ENCODE data around the gene DOCK4.

The DOCK4 gene

GRCh38 chr7:111836592-111836991 is 369.6 kb downstream of the DOCK4 start:
- FAIRE-seq = no peak

- no peak for FAIRE-seq
Measured at GRCh38 chr7:111835066-111835465, 371.1 kb downstream of the DOCK4 start.

GRCh38 chr7:111834367-111834766 is 371.8 kb downstream of the DOCK4 start:
- no peak for FAIRE-seq

GRCh38 chr7:111833466-111833865 is 372.7 kb downstream of the DOCK4 start:
- no peak for FAIRE-seq

- no peak for FAIRE-seq
Measured at GRCh38 chr7:111832174-111832573, 374.0 kb downstream of the DOCK4 start.

GRCh38 chr7:111829221-111829620 is 377.0 kb downstream of the DOCK4 start:
- no peak for FAIRE-seq

- no peak for FAIRE-seq
Measured at GRCh38 chr7:111827863-111828504, 378.2 kb downstream of the DOCK4 start.

- no peak for FAIRE-seq
Measured at GRCh38 chr7:111825046-111825445, 381.2 kb downstream of the DOCK4 start.

GRCh38 chr7:111823826-111824225 is 382.4 kb downstream of the DOCK4 start:
- no peak for FAIRE-seq

GRCh38 chr7:111821046-111821445 is 385.2 kb downstream of the DOCK4 start:
- FAIRE-seq = no peak

- no peak for FAIRE-seq
Measured at GRCh38 chr7:111820621-111821020, 385.6 kb downstream of the DOCK4 start.

GRCh38 chr7:111820121-111820520 is 386.1 kb downstream of the DOCK4 start:
- FAIRE-seq = no peak

- no peak for FAIRE-seq
Measured at GRCh38 chr7:111815354-111815753, 390.8 kb downstream of the DOCK4 start.

- no peak for FAIRE-seq
Measured at GRCh38 chr7:111813306-111813705, 392.9 kb downstream of the DOCK4 start.

GRCh38 chr7:111806232-111806631 is 400.0 kb downstream of the DOCK4 start:
- FAIRE-seq = no peak

- no peak for FAIRE-seq
Measured at GRCh38 chr7:111803015-111803758, 403.0 kb downstream of the DOCK4 start.

GRCh38 chr7:111802194-111802772 is 403.9 kb downstream of the DOCK4 start:
- FAIRE-seq = no peak

GRCh38 chr7:111801277-111801676 is 404.9 kb downstream of the DOCK4 start:
- no peak for FAIRE-seq

GRCh38 chr7:111796671-111797070 is 409.5 kb downstream of the DOCK4 start:
- FAIRE-seq = no peak

- no peak for FAIRE-seq
Measured at GRCh38 chr7:111789870-111790269, 416.3 kb downstream of the DOCK4 start.

GRCh38 chr7:111789048-111789320 is 417.2 kb downstream of the DOCK4 start:
- no peak for FAIRE-seq

GRCh38 chr7:111788286-111789047 is 417.7 kb downstream of the DOCK4 start:
- no peak for FAIRE-seq

GRCh38 chr7:111787741-111788140 is 418.5 kb downstream of the DOCK4 start:
- FAIRE-seq = no peak

- no peak for FAIRE-seq
Measured at GRCh38 chr7:111787099-111787498, 419.1 kb downstream of the DOCK4 start.
